IMR-90 (cell line): Measurements from ENCODE around the gene TIGD3. TPM values are rescaled to one million over a fixed set of nuclear protein-coding genes. Genes with fewer than 3 reads are reported as not detected.

ENCODE experiments used
- ATAC-seq: fragments of 200-7000 bp; cut with Tn5 transposase; 2 replicates; pipeline ENCODE4 v1.9.1; 2020; ENCODE audit warnings: low read depth, mild to moderate bottlenecking, moderate library complexity
- BruUV-seq: library from RNA; stranded (reverse); fragments of 400-500 nt; replicated peaks from 2 replicates; lab custom pipeline; 2021; lab: Mats Ljungman, UMichigan
- CTCF ChIA-PET: fragments of 300-600 bp; formaldehyde crosslinking; extraction: SDS; loops from one replicate; lab custom pipeline; 2021; ENCODE audit warnings: antibody characterized with exemption; lab: Yijun Ruan, JAX
- POLR2A ChIA-PET: fragments of 300-600 bp; sonication (Branson Sonifier 250); formaldehyde crosslinking; loops from one replicate; lab custom pipeline; 2022; ENCODE audit warnings: antibody characterized with exemption; ENCODE audit not compliant: unreplicated experiment; lab: Charles Lee
- DNase-seq: peaks from one replicate; pipeline ENCODE4 v3.0.0; 2013
- H2AFZ ChIP-seq: replicated peaks from 2 replicates; pipeline ENCODE3; 2013; ENCODE audit warnings: low read length, mild to moderate bottlenecking; ENCODE audit not compliant: poor library complexity
- H2AK5ac ChIP-seq: 2 replicates; pipeline ENCODE4 v1.6.1; 2013; ENCODE audit warnings: low read depth, low read length, inconsistent platforms
- H2AK9ac ChIP-seq: replicated peaks from 2 replicates; pipeline ENCODE3; 2013; ENCODE audit warnings: mild to moderate bottlenecking, low read depth, low read length, moderate library complexity; ENCODE audit not compliant: poor library complexity
- H2BK120ac ChIP-seq: 2 replicates; pipeline ENCODE4 v1.6.1; 2013; ENCODE audit warnings: low read depth, low read length, inconsistent platforms
- H2BK15ac ChIP-seq: 3 replicates; pipeline ENCODE4 v1.6.1; 2013; ENCODE audit warnings: low read depth, low read length, inconsistent platforms
- H2BK20ac ChIP-seq: 2 replicates; pipeline ENCODE4 v1.6.1; 2013; ENCODE audit warnings: low read depth, mild to moderate bottlenecking, inconsistent platforms, low read length, moderate library complexity
- H2BK5ac ChIP-seq: 2 replicates; pipeline ENCODE4 v1.6.1; 2013; ENCODE audit warnings: mild to moderate bottlenecking, low read depth, low read length, inconsistent platforms; ENCODE audit not compliant: poor library complexity, severe bottlenecking
- H3K14ac ChIP-seq: replicated peaks from 2 replicates; pipeline ENCODE4 v1.6.1; 2013; ENCODE audit warnings: low read depth, low read length, inconsistent platforms
- H3K18ac ChIP-seq: 2 replicates; pipeline ENCODE4 v1.6.1; 2013; ENCODE audit warnings: low read depth, low read length, control low read depth
- H3K23ac ChIP-seq: 2 replicates; pipeline ENCODE4 v1.6.1; 2013; ENCODE audit warnings: low read depth, low read length, inconsistent platforms
- H3K27ac ChIP-seq: 2 replicates; pipeline ENCODE4 v1.5.1; 2013; ENCODE audit warnings: mild to moderate bottlenecking, control low read depth, low read length; ENCODE audit not compliant: insufficient read depth
- H3K27me3 ChIP-seq: 2 replicates; pipeline ENCODE4 v1.6.1; 2013; ENCODE audit warnings: low read length; ENCODE audit not compliant: control insufficient read depth, insufficient read depth
- H3K36me3 ChIP-seq: 2 replicates; pipeline ENCODE4 v1.6.1; 2013; ENCODE audit warnings: low read length, mixed read lengths; ENCODE audit not compliant: control insufficient read depth, insufficient read depth
- H3K4ac ChIP-seq: 2 replicates; pipeline ENCODE4 v1.6.1; 2013; ENCODE audit warnings: low read depth, low read length, inconsistent platforms
- H3K4me1 ChIP-seq: 2 replicates; pipeline ENCODE4 v1.6.1; 2013; ENCODE audit warnings: low read length, mixed read lengths; ENCODE audit not compliant: control insufficient read depth, insufficient read depth
- H3K4me2 ChIP-seq: 2 replicates; pipeline ENCODE4 v1.6.1; 2013; ENCODE audit warnings: low read depth, mild to moderate bottlenecking, control low read depth, low read length, moderate library complexity
- H3K4me3 ChIP-seq: 2 replicates; pipeline ENCODE4 v1.5.1; 2013; ENCODE audit warnings: low read depth, mild to moderate bottlenecking, control low read depth, low read length, moderate library complexity; ENCODE audit not compliant: insufficient read depth
- H3K56ac ChIP-seq: 2 replicates; pipeline ENCODE4 v1.6.1; 2013; ENCODE audit warnings: low read length, inconsistent platforms; ENCODE audit not compliant: insufficient read depth; ENCODE audit errors: extremely low read depth
- H3K79me1 ChIP-seq, 2 experiments: 2 replicates each; pipeline ENCODE4 v1.6.1; 2013; ENCODE audit warnings: low read length in 2 of 2, inconsistent platforms in 1 of 2, low read depth in 1 of 2
- H3K9ac ChIP-seq: 2 replicates; pipeline ENCODE4 v1.6.1; 2013; ENCODE audit warnings: low read depth, low read length, control low read depth
- H3K9me1 ChIP-seq: 2 replicates; pipeline ENCODE4 v1.6.1; 2013; ENCODE audit warnings: low read length, inconsistent platforms; ENCODE audit not compliant: insufficient read depth
- H3K9me3 ChIP-seq: 2 replicates; pipeline ENCODE4 v1.6.1; 2013; ENCODE audit warnings: low read length; ENCODE audit not compliant: control insufficient read depth, insufficient read depth
- H4K20me1 ChIP-seq: 2 replicates; pipeline ENCODE4 v1.6.1; 2013; ENCODE audit warnings: low read length, inconsistent platforms; ENCODE audit not compliant: insufficient read depth
- H4K5ac ChIP-seq: 2 replicates; pipeline ENCODE4 v1.6.1; 2013; ENCODE audit warnings: mild to moderate bottlenecking, low read depth, low read length, control low read depth
- H4K8ac ChIP-seq, 2 experiments: 2 replicates each; pipeline ENCODE4 v1.6.1; 2013; ENCODE audit warnings: low read depth in 2 of 2, low read length in 2 of 2, control low read depth in 1 of 2, inconsistent platforms in 1 of 2
- H4K91ac ChIP-seq: 2 replicates; pipeline ENCODE4 v1.6.1; 2013; ENCODE audit warnings: low read depth, low read length, inconsistent platforms; ENCODE audit not compliant: insufficient read depth
- BHLHE40 ChIP-seq: fragments of 150-350 bp; IDR thresholded peaks from 2 replicates; pipeline ENCODE4 v1.6.1; 2016; ENCODE audit warnings: mild to moderate bottlenecking, low read depth, low read length
- NFE2L2 ChIP-seq: fragments of 150-350 bp; IDR thresholded peaks from 2 replicates; pipeline ENCODE4 v1.6.1; 2016; ENCODE audit warnings: low read depth, mild to moderate bottlenecking, low read length
- POLR2A ChIP-seq: IDR thresholded peaks from 2 replicates; pipeline ENCODE4 v1.6.1; 2012; ENCODE audit warnings: mild to moderate bottlenecking, low read depth, low read length
- WGBS, 2 experiments: methylation state at CpG; one replicate each; pipeline versions ENCODE4 v1.1.5 to v1.1.7; 2013; ENCODE audit warnings: missing lambda C conversion rate in 2 of 2; ENCODE audit not compliant: insufficient read length in 1 of 2; ENCODE audit errors: extremely low coverage in 2 of 2; 5-methylcytosine and 5-hydroxymethylcytosine counted together
- dilution Hi-C: fragments of 300-500 bp; cut with HindIII; formaldehyde crosslinking; loops from one replicate; pipeline ENCODE4 v1.14.3; 2018; ENCODE audit warnings: low sequenced_read_pairs; ENCODE audit not compliant: unreplicated experiment
- in situ Hi-C: fragments of 300-500 bp; cut with MboI; formaldehyde crosslinking; loops from 3 replicates; pipeline ENCODE4 v1.14.3; 2019; ENCODE audit warnings: low sequenced_read_pairs, inconsistent platforms, mixed read lengths
- intact Hi-C: fragments of 100-400 bp; cut with micrococcal nuclease; formaldehyde crosslinking; loops from 2 replicates; pipeline ENCODE4 v1.10.0; 2022
- polyA plus RNA-seq, 3 experiments: library from polyadenylated mRNA; depleted of rRNA; stranded (reverse); fragments of >200 nt; gene quantifications; 2 replicates each; pipeline ENCODE4 v1.2.3, GENCODE V29; 2012; ENCODE audit warnings: low replicate concordance in 1 of 3
- total RNA-seq: library from RNA; depleted of rRNA; stranded (reverse); fragments of >200 nt; gene quantifications from 2 replicates; pipeline ENCODE4 v1.2.3, GENCODE V29; 2012

TIGD3 gene
- total and polyA plus RNA-seq, 2 of the 4 experiments (the other 2 are of a cell fraction) = 0.12 TPM; not detected in 1

GRCh38 chr11:65327021-65327420 is 27.5 kb upstream of the TIGD3 start:
- in situ Hi-C loops = no loop called here

More at GRCh38 chr11:65327021-65327420, 27.5 kb upstream of the TIGD3 start:
- TF ChIP-seq NFE2L2 (no peak), BHLHE40 (no peak), POLR2A (peak; percentile 70)
- ChIA-PET POLR2A (interaction anchor here (0.6 to 0.7 kb wide), 2 partner anchors 52 to 180 kb away, joined by 3 to 5 read pairs; no protein-coding TSS in a partner anchor), CTCF (interaction anchor here (0.7 to 1.2 kb wide), 2 partner anchors 12 to 28 kb away, joined by 3 to 5 read pairs; no protein-coding TSS in a partner anchor)
- no peak for ATAC-seq
- Histone ChIP-seq H2AK9ac (no peak overlapping the region), H3K79me1 (peaks cover 3 to 24% of the 10 kb centered on the region in 2 experiments; a peak in 3 of 4 replicates), H2BK120ac (no peak overlapping the region), H4K20me1 (peaks cover 25% of the 10 kb centered on the region), H3K18ac (no peak overlapping the region), H3K9me1 (peaks cover 4% of the 10 kb centered on the region), H4K91ac (no peak overlapping the region), H3K27me3 (no peaks in the 10 kb centered on the region), H3K36me3 (peaks cover 18% of the 10 kb centered on the region), H2AFZ (no peak overlapping the region), H3K14ac (no peak overlapping the region), H4K8ac (no peak overlapping the region), H2BK15ac (no peak overlapping the region), H3K23ac (no peak overlapping the region), H2AK5ac (no peak overlapping the region), H3K27ac (no peak overlapping the region), H3K9ac (no peak overlapping the region), H3K56ac (no peak overlapping the region), H3K4ac (no peak overlapping the region), H3K4me2 (no peak overlapping the region), H2BK5ac (no peak overlapping the region), H2BK20ac (no peak overlapping the region), H3K4me1 (no peaks in the 10 kb centered on the region; the same call in 1 of the 2 replicates), H3K4me3 (no peak overlapping the region), H3K9me3 (no peaks in the 10 kb centered on the region), H4K5ac (no peak overlapping the region)
- no peak for DNase-seq
- no CpG with 5 or more reads among the region's 8 CpGs for WGBS, 2 experiments
- BruUV-seq = no TSS peak
- intact Hi-C loops = no loop called here
- dilution Hi-C loops = no loop called here
